HUDEP-2 (cell line): ENCODE data around the gene PRRC2C.
"Not testable (repeated sequence)": the region's sequence is repeated elsewhere in the genome, so short reads cannot be mapped to it uniquely, and the experiment has no call there.

Experiments
- DNase-seq, 76 experiments: peaks; one replicate each; lab custom pipeline; 2025; ENCODE audit not compliant: unreplicated experiment in 76 of 76; lab: John Stamatoyannopoulos, UW

The PRRC2C gene

DNA sequence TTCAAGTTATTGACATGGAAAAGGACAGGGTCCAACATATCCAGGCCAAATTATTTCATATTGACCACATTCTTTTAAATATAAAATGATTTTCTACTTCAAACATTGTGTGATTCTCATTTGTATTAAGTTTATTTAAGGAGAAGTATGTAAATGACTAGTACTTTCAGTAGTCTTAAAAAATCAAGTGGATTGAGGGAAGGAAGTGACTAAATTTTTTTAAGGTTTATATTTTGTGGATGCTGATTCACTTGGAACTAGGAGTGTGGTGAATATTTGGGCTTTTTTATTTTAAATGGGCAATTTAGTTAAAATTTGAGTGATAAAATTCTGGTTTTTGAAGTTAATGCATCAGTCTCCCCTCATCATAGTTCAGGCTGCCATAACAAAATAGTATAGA lies 10.1 kb downstream of the PRRC2C start:
- no peak for DNase-seq

DNA sequence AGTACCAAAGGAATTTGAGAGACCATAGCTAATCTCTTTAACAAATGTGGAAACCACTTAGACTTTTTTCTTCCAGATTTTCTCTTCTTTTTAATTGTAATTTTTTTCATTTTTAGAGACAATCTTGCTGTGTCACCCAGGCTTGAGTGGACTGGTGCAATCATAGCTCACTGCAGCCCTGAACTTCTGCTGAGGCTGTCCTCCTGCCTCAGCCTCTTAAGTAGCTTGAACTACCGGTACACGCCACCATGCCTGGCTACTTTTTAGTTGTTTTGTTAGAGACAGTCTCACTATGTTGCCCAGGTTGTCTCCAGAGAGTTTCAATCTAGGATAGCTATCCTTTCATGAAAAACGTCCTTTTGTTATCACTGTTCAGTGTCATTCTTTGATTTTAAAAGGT lies 15.0 kb downstream of the PRRC2C start:
- DNase-seq = no peak

DNA sequence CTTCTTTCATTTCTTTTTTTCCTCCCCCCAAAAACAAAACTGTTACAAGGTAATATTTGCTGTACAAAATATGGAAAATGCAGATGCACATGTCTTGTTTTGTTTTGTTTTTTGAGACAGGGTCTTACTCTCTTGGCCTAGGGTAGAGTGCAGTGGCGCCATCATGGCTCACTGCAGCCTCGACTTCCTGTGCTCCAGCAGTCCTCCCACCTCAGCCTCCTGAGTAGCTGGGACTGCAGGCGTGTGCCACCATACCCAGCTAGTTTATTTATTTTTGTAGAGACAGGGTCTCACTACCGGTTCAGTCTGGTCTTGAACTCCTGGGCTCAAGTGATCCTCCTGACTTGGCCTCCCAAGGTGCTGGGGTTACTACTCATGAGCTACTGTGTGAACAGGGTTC lies 15.5 kb downstream of the PRRC2C start:
- DNase-seq = no peak

DNA sequence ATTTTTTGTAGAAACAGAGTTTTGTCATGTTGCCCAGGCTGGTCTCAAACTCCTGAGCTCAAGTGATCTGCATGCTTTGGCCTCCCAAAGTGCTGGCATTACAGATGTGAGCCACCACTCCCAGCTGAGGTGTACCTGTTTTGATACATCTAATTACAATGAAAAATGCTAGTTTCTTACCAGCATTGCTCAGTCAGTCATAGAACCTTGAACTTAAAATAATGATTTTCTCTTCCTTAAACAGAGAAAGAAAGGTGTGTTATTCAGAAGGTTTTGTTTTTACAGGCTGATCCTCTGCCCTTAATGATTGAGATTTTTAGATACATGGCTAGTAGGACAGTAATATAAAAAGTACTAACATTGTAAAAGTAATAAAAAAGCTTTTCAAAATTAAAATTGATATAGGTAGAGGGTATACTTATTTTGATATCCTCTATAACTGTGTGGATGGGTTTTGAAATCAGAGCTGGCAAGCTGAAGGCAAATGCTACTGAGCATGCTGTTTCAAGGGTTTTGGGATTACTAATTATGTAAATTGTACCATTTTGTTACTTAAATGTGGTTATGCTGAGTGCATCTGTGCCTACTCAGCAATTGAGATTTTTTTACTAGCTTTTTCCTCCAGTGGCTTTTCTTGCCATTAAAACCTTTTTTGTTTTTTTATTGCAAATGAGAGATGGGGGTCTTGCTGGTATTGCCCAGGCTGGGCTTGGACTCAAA lies 16.1 kb downstream of the PRRC2C start:
- no peak for DNase-seq

DNA sequence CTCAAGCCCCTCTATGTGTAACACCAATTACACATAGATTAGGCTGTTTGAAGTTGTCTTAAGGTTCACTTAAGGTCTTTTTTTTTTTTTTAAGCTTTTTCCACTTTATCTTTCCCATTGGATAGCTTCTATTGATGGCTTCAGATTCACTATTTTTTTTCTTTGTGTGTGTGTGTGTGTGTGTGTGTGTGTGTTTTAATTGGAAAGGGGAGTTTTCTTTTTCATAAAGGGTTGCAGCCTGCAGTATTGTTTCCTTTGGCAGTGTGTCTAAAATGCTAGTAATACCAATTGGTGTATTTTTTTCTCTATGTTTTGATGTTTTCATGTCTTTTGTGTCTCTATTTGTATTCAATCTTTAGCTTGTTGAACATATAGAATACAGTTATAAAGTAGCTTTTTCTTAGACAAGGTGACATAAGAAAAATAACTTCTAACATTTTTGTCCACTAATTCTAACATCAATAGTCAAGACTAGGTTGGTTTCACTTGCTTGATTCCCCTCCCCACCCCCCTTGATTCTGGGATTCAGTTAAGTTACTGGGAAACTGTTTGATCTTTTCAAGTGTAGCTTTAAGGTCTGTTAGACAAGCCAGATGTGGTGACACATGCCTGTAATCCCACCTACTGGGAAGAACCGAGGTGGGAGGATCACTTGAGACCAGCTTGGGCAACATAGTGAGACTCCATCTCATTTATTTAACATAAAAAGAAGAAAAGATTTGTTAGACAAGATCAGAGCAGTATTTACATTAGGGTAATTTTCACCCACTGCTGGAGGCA lies 21.4 kb downstream of the PRRC2C start:
- DNase-seq = no peak

DNA sequence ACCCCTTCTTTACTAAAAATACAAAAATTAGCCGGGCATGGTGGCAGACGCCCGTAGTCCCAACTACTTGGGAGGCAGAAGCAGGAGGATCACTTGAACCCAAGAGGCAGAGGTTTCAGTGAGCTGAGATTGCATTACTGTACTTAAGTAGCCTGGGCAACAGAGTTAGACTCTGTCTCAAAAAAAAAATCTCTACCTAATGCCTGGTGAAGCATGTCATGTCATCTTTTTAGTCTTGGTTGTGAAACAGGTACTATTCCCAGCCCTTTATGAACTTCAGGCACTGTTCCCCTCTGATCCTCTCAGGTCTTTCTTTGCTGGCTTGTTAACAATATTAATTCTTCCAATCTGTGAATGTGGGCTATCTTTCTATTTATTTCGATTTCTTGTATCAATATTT lies 22.1 kb downstream of the PRRC2C start:
- DNase-seq = no peak

DNA sequence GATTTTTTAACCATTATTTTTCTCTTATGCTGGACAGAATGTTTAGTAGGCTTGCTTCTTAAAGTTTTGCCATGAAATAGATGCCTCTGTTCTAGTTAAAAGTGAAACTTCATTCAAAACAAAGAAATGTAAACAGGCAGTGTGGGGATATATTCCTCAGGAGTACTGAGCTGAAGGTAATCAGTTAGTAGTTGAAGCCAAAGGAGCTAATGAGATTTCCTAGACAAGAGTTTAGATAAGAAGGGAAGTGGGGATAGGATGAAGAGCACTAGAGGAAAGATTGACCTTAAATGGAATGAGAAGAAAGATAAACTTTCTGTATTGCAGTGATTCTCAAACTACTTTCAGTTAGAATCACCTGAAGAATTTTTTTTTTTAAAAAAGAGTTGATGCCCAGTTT lies 23.9 kb downstream of the PRRC2C start:
- no peak for DNase-seq

DNA sequence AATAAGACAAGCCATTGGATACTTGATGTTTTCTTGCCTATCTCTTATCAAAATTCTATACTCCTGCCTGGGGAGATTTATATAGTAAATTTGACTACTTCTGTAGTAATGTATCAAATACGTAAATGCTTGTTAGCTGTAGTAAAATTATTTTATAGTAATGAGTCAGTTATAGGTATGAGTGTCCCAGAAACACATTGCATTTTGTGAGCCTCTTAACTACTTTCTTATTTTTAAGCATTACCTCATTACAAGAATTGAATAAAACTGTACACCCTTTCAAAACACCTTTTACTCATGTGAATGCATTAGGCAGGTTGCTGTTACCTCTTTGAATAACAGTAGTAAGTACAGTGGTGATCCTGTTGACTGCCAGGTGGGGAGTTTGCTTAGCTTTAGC lies 28.4 kb downstream of the PRRC2C start:
- DNase-seq = no peak

DNA sequence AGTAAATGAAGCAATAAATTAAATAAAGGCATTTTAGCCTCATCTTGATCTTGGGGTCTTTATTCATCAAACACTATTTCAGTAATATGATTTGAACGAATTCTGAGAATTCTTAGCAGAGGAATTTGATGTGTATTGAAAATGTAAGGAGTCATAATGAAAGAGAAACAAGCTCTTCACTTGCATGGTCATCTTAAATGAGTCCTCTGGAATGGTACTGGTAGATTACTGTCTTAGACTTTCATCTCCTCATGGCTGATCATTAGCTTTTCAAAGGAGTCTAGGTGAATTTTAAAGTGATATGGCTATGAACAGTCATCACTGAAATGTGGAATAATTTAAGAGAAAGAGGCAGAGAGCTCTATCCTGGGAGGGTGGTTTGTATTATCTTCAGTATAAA lies 30.0 kb downstream of the PRRC2C start:
- DNase-seq = no peak

DNA sequence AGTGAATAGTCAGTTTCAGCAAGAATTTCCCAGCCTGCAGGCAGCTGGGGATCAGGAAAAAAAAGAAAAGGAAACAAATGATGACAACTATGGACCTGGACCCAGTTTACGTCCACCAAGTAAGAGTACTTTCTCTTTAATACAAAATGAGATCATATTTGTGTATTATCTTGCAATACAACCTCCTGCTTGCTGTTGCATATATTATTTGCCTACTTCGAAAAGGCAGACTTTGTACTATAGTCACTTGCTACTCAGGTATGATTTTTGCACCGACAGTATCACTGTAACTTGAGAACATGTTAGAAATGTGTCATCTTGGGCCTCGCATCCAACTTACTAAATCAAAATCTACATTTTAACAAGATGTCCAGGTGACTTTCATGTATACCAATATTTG lies 30.4 kb downstream of the PRRC2C start:
- DNase-seq = no peak

DNA sequence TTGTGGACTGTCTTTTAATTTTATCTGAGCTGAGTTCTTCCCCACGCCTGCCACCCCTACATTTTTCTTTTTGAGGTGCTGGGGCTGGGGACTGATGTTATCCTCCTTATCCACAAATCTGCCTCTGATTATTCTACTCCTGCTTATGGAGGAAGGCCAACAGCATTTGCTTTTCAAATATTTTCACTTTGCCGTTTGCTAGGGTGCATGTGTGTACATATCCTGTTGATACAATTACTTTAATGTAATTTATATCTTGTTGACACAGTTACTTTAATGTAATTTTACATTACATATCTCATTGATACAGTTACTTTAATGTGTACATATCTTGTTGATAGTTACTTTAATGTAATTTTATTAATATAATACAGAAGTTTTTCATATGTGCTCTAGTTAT lies 36.2 kb downstream of the PRRC2C start:
- no peak for DNase-seq

DNA sequence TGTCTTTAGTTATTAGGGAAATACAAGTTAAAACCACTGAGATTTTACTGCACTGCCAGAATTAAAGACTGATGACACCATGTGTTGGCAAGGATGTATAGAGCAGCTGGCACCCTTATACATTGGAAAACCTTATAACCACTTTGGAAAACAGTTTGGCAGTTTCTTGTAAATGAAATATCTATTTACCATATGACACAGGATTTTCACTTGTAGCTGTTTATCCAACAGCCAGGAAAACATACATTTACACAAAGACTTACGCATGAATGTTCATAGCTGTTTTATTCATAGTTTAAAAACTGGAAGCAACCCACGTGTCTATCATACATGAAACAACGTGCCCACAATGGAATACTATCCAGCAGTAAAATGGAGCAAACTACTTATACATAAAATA lies 45.3 kb downstream of the PRRC2C start:
- DNase-seq = no peak

DNA sequence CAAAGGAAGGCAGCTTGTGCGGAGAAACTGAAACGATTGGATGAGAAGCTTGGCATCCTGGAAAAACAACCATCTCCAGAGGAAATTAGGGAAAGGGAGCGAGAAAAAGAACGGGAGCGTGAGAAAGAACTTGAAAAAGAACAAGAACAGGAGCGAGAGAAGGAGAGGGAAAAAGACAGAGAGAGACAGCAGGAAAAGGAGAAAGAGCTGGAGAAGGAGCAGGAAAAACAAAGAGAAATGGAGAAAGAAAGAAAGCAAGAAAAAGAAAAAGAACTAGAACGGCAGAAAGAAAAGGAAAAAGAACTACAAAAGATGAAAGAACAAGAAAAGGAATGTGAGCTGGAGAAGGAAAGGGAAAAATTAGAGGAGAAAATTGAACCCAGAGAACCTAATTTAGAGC lies 47.2 kb downstream of the PRRC2C start:
- DNase-seq = no peak

DNA sequence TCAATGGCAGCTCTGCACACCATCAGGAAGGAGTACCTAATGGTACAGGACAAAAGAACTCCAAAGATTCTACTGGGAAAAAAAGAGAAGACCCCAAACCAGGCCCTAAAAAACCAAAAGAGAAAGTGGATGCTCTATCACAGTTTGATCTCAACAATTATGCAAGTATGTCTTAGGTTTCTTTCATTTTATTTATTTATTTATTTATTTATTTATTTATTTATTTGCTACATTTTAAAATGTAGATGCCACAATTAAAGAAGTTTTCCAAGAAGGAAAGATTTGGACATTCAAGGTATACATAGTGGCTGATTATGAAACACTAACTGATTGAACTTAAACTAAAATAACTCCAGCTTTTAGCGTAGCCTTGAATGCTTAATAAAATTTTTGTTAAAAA lies 60.2 kb downstream of the PRRC2C start:
- DNase-seq = no peak

DNA sequence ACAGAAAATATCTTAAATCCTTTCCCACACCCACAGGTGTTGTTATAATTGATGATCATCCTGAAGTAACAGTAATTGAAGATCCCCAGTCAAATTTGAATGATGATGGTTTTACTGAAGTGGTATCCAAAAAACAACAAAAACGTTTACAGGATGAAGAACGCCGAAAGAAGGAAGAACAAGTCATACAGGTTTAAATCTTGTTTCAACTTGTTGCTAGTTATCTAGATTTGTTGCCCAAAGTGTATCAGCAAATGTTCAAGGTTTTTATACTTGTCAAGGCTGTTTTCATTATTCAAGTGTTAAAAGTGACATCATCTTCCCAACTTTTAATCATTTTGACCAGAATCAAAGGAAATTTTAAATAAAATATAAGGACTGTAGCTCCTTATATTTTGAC lies 64.7 kb downstream of the PRRC2C start:
- no peak for DNase-seq

DNA sequence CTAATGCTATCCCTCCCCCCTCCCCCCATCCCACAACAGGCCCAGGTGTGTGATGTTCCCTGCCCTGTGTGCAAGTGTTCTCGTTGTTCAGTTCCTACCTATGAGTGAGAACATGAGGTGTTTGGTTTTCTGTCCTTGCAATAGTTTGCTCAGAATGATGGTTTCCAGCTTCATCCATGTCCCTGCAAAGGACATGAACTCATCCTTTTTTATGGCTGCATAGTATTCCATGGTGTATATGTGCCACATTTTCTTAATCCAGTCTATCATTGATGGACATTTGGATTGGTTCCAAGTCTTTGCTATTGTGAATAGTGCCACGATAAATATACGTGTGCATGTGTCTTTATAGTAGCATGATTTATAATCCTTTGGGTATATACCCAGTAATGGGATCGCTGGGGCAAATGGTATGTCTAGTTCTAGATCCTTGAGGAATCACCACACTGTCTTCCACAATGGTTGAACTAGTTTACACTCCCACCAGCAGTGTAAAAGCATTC lies 65.3 kb downstream of the PRRC2C start:
- DNase-seq = not testable (repeated sequence)

DNA sequence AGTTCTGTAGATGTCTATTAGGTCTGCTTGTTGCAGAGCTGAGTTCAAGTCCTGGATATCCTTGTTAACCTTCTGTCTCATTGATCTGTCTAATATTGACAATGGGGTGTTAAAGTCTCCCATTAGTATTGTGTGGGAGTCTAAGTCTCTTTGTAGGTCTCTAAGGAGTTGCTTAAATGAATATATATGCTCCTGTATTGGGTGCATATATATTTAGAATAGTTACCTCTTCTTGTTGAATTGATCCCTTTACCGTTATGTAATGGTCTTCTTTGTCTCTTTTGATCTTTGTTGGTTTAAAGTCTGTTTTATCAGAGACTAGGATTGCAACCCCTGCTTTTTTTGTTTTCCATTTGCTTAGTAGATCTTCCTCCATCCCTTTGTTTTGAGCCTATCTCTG lies 68.6 kb downstream of the PRRC2C start:
- not testable (repeated sequence) for DNase-seq

DNA sequence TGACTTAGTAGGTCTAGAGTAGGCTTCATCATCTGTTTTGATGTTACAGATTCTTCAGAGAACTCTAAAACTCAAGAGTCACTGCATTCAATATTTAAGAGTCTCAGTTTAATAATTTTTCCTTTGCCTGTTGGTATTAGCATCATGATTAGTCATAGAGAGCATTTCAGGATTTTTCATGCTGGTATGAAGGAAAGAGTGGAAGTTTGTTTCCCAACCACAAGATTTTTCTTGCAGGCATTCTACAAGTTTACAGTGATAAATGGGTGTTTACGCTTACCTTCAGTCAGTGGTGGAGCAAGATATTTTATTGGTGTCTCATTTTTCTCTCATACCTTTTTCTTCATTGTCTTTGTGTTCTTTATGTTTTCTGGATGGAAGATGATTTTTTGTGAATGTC lies 78.3 kb downstream of the PRRC2C start:
- no peak for DNase-seq

DNA sequence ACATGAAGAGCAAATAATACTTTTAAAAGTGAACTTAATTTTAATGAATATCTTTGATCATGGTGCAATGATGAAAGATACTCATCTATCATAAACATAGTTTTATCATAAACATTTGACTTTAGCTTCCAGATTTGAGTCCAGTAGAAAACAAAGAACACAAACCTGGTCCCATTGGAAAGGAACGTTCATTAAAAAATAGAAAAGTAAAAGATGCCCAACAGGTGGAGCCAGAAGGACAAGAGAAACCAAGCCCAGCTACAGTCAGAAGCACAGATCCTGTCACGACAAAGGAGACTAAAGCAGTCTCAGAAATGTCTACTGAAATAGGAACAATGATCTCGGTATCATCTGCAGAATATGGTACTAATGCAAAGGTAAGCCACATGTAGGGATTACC lies 81.1 kb downstream of the PRRC2C start:
- DNase-seq = no peak

DNA sequence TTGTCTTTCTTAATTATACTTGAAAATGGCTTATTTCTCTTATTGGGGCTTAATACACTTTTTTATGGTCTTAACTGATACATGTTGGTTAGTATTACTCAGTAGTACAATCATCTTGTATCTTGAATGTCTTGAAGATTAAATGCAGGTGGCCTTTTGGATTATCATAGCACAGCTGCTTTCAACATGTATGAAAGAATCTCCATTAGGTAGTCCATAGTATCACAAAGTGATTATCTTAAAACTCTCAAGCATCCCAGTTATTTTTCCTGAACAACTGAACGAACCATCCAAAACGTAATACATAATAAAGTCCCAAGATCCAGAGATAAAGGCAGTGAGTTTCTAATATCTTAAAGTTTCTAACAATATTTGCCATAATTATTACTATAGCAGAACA lies 85.0 kb downstream of the PRRC2C start:
- DNase-seq = no peak

DNA sequence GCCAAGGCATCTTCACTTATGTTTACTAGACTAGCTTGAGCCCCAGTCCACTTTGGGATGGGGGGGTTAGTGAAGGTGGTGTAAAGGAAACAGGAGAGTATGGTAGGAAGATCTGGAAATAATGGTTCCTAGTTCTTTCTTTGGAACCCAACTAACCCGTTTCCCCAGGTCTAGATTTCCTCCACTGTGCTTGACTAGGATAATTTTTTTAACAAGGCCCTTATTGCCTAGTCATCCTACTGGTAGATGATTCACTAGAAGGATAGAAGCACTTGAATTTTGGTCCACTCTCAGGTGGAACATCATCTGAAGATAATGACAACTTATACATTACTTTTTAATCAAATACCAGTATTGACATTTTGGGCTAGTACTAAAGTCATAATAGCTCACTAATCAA lies 90.8 kb downstream of the PRRC2C start:
- DNase-seq = no peak

DNA sequence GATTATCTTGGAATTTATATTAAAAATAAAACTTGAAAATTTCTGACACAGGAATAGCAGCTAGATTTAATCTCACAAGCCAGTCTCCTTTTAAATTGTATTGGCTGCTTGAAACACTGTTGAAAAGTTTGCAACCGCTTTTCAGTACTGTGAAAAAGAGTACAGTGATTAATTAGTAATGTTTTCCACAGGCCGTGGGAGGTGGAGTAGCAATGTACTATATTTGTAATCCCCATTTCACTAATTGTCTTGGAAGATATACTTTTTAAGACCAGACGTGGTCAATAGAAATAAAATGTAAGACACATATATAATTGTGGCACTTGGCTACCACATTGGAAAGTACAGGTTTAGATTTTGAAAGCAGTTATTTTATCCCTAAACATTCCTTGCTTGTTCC lies 95.9 kb downstream of the PRRC2C start:
- no peak for DNase-seq
